Mesothelial cell of epicardium (in vitro differentiated cells): Measurements from ENCODE around the gene SMARCD3. TPM values are rescaled to one million over a fixed set of nuclear protein-coding genes. Genes with fewer than 3 reads are reported as not detected.

Experiments
- DNase-seq, 2 experiments: peaks; one replicate each; pipeline ENCODE4 v3.0.0; 2021; ENCODE audit warnings: low spot score in 2 of 2; ENCODE audit not compliant: unreplicated experiment in 2 of 2
- H3K27ac Mint-ChIP-seq: 2 replicates; pipeline ENCODE4 v1.8.0; 2021; ENCODE audit warnings: mixed read lengths
- H3K27me3 Mint-ChIP-seq: 2 replicates; pipeline ENCODE4 v1.8.0; 2021; ENCODE audit warnings: low read depth, mixed read lengths
- H3K36me3 Mint-ChIP-seq: 2 replicates; pipeline ENCODE4 v1.8.0; 2021; ENCODE audit warnings: mixed read lengths
- H3K4me1 Mint-ChIP-seq: 2 replicates; pipeline ENCODE4 v1.8.0; 2021; ENCODE audit warnings: mixed read lengths
- H3K4me3 Mint-ChIP-seq: 2 replicates; pipeline ENCODE4 v1.8.0; 2021; ENCODE audit warnings: mild to moderate bottlenecking, moderate library complexity, mixed read lengths
- H3K9me3 Mint-ChIP-seq: 2 replicates; pipeline ENCODE4 v1.8.0; 2021; ENCODE audit warnings: mixed read lengths
- total RNA-seq: library from RNA; stranded (reverse); gene quantifications from 3 replicates; pipeline ENCODE4 v1.2.1, GENCODE V29; 2021
- TF ChIP-seq, protein P1 (sequence below): fragments of 200-600 bp; sonication (generic); IDR thresholded peaks from one replicate; pipeline ENCODE4 v1.5.0; 2021; ENCODE audit warnings: antibody characterized with exemption; ENCODE audit not compliant: unreplicated experiment

Gene SMARCD3
- total RNA-seq, 1 donor from 2014 or later = 114 TPM

DNA sequence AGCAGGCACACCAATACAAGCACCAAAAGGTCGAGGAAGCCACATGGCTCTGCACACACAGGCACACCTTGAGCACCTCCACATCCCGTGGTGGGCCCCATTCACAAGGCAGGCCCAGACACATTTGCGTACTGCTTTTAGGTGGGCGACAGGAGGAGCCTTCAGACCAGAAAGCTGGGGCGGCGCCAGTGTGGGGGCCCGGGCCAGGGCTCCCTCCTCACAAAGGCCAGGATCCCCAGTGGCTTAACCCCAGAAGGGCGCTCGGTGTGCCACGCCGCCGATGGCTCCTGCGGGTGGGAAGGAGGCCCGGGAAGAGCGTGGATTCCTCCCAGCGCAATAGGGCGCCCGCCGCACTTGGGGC, 2.8 kb upstream of the SMARCD3 start:
- peak overlapping the region; percentile 98 for H3K27ac Mint-ChIP-seq
- peaks cover 66% of the 10 kb centered on the region for H3K4me1 Mint-ChIP-seq
- peaks cover 5% of the 10 kb centered on the region for H3K27me3 Mint-ChIP-seq

DNA sequence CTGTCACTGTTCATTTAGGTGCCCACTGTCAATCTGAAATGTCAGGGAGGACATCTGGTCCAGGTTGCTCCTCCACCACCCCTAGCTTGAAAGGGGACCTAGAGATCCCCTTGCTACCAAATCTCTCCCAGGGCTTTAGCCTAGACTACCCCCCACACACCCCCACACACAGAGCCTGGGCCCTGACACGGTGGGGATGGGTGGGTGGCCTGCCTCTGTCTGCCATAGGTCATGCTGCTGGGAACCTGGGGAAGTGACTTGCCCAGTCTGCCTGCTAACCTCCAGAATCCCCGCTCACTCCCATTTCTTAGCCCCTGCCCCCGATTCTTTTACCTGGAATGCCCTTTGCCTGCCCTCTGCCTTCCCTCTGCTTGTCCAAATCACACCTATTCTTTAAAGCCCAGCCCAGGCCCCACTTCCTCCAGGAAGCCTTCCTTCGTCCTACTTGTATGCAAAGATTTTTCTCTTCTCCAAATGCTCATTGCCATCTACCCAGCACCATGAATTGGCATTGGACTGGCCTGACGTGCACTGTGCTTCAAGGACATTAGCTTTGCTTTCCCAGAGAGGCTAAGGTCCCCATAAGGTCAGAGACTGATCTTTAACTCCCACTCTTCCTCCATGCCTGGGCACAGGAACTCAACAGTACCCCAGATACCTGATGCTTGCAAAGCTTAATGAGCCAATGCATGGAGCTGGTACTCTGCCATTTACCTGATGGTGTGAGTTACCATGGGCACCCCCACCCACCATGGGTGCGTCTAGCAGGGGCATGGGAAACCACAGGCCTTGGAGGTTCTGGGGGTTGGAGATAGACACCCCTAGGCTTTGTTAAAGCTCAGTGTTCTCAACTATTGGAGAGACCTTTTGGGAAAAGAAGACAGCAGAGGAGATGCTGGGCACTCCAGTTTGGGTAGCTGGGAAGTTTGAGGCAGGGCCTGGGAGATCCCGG, 2.0 kb upstream of the SMARCD3 start:
- Mint-ChIP-seq H3K9me3 (no peaks in the 10 kb centered on the region), H3K4me1 (peaks cover 72% of the 10 kb centered on the region), H3K4me3 (peak overlapping the region; percentile 71), H3K36me3 (no peaks in the 10 kb centered on the region), H3K27me3 (peaks cover 1% of the 10 kb centered on the region), H3K27ac (peak overlapping the region; percentile 98)
- TF ChIP-seq, protein P1, sequence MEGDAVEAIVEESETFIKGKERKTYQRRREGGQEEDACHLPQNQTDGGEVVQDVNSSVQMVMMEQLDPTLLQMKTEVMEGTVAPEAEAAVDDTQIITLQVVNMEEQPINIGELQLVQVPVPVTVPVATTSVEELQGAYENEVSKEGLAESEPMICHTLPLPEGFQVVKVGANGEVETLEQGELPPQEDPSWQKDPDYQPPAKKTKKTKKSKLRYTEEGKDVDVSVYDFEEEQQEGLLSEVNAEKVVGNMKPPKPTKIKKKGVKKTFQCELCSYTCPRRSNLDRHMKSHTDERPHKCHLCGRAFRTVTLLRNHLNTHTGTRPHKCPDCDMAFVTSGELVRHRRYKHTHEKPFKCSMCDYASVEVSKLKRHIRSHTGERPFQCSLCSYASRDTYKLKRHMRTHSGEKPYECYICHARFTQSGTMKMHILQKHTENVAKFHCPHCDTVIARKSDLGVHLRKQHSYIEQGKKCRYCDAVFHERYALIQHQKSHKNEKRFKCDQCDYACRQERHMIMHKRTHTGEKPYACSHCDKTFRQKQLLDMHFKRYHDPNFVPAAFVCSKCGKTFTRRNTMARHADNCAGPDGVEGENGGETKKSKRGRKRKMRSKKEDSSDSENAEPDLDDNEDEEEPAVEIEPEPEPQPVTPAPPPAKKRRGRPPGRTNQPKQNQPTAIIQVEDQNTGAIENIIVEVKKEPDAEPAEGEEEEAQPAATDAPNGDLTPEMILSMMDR = no peak
- DNase-seq = no peak

More for the DNA sequence above, 2.8 kb upstream of the SMARCD3 start:
- no peaks in the 10 kb centered on the region for H3K36me3 Mint-ChIP-seq
- TF ChIP-seq, protein P1 = no peak
- H3K4me3 Mint-ChIP-seq = peak overlapping the region; percentile 71
- H3K9me3 Mint-ChIP-seq = no peaks in the 10 kb centered on the region
- peak in 1 of 2 experiments; percentile 57 for DNase-seq

DNA sequence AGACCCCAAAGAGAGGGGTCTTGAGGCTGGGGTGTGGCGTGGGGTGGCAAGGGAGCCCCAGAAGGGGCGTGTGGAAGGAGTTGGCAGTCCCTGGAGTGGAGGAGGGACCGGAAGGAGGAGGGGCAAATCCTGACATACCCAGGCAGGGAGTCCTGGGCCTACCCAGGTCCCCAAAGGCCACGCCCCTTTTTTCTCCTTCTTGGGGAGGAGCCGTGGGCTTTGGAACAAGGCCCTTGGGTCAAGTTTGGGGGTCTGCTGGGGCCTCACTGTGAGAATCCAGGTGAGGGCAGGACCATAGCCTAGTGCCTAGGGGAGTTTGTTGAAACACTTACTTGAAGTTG, 1.2 kb upstream of the SMARCD3 start:
- TF ChIP-seq, protein P1 = no peak
- no peaks in the 10 kb centered on the region for H3K27me3 Mint-ChIP-seq
- peaks cover 75% of the 10 kb centered on the region for H3K4me1 Mint-ChIP-seq
- H3K36me3 Mint-ChIP-seq = no peaks in the 10 kb centered on the region
- peak overlapping the region; percentile 98 for H3K27ac Mint-ChIP-seq
- no peaks in the 10 kb centered on the region for H3K9me3 Mint-ChIP-seq
- peak overlapping the region; percentile 68 for H3K4me3 Mint-ChIP-seq
- DNase-seq = no peak

DNA sequence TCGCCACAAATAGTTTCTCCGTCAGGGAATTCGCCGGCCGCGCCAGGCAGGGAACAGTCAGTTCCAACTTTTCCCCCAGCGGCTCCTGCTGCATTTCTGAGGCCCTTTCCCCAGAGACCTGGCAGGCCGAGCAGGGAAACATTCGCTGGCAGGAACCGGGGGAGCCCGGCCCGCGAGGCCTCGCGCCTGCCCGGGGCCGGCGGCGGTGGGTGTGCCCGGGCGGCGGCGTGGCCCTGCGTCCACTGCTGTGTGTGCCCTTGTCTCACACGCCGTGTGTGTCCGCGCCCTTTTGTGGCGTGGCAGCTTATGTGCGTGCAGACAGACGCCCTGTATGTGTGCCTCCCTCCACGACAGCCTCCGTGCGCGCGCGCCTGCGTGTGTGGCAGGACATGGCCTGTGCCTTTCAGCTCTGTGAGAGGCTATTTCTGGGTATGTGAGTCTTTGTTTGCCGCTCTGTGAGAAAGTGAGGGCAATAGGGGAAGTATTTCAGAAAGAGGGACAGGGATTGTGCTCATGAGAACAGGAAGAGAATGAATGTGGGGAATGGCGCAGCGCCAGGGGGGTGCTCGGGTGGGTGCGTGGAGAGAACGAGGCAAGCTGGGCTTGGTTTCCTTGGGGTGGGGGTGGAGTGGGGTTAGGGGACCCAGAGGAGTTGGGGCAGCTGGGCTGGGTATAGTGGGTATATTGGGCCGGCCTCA, 689 bp upstream of the SMARCD3 start:
- H3K9me3 Mint-ChIP-seq = no peaks in the 10 kb centered on the region
- no peaks in the 10 kb centered on the region for H3K27me3 Mint-ChIP-seq
- TF ChIP-seq, protein P1 = no peak
- DNase-seq = no peak
- H3K4me3 Mint-ChIP-seq = peak overlapping the region; percentile 68
- H3K4me1 Mint-ChIP-seq = peaks cover 76% of the 10 kb centered on the region
- peak overlapping the region; percentile 98 for H3K27ac Mint-ChIP-seq
- no peaks in the 10 kb centered on the region for H3K36me3 Mint-ChIP-seq

DNA sequence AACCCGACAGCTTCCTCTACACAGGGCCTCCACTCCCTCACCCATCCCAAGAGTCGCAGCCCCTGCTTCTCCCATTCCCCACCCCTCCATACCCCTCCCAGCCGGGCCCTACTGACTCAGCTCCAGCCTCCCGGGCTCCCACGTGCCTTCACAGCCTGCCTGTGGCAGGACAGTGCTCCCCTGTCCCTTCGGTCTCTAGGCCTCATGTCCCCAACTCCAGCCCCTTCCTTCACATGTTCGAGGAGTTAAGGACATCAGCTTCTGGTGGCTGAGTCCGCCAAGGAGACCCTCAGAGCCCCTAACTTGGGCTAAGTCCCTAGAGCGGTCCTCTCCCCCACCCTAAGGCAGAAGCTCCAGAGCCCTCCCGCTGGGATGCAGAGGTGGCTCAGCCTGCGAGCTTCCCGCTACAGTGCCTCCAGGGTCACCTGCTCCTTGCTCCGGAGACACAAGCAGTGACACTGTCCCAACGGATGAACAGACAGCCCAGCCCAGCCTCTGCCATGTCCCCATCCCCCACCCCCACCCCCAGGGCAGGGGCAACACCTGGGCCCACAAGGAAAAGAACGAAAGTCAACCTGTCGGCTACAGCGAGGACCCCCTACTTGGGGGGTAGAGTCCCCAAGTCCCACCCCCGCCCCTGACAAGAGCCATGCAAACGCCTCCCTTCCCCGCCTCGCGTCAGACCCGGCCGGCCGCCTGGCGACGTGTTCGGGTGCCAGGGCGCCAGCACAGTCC, 716 bp downstream of the SMARCD3 start:
- TF ChIP-seq, protein P1 = no peak
- no peaks in the 10 kb centered on the region for H3K27me3 Mint-ChIP-seq
- DNase-seq = no peak
- peak overlapping the region; percentile 92 for H3K27ac Mint-ChIP-seq
- H3K9me3 Mint-ChIP-seq = no peaks in the 10 kb centered on the region
- no peaks in the 10 kb centered on the region for H3K36me3 Mint-ChIP-seq
- H3K4me3 Mint-ChIP-seq = peak overlapping the region; percentile 99
- H3K4me1 Mint-ChIP-seq = peaks cover 65% of the 10 kb centered on the region
